ENCODE measurements around the gene P2RX1.

DNA sequence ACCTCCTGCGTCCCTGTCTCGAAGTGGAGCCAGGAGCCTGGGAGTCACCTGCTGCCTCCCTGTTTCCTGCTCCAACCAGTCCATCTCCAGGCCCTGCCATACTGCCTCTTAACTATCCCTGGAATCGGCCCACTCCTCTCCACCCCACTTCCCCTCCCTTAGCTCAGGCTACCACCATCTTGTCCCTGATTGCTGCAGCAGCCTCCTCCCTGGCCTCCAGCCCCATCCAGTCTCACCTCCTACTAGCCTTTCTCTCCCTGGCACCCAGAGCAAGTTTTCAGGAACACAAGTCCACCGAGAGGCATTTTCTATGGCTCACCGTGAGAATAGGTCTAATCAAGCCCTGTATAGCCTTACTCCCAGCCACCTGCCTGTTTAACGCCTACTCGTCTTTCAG, 22.5 kb downstream of the P2RX1 start:
- TF ChIP-seq POLR2A (IDR thresholded peaks at IDR 0.05; ENCODE audit: extremely low read depth, insufficient read length) = no peak
- TF ChIP-seq, protein P1, sequence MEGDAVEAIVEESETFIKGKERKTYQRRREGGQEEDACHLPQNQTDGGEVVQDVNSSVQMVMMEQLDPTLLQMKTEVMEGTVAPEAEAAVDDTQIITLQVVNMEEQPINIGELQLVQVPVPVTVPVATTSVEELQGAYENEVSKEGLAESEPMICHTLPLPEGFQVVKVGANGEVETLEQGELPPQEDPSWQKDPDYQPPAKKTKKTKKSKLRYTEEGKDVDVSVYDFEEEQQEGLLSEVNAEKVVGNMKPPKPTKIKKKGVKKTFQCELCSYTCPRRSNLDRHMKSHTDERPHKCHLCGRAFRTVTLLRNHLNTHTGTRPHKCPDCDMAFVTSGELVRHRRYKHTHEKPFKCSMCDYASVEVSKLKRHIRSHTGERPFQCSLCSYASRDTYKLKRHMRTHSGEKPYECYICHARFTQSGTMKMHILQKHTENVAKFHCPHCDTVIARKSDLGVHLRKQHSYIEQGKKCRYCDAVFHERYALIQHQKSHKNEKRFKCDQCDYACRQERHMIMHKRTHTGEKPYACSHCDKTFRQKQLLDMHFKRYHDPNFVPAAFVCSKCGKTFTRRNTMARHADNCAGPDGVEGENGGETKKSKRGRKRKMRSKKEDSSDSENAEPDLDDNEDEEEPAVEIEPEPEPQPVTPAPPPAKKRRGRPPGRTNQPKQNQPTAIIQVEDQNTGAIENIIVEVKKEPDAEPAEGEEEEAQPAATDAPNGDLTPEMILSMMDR (IDR thresholded peaks at IDR 0.05; ENCODE audit: low read depth, low read length) = no peak
- TF ChIP-seq, protein P2, sequence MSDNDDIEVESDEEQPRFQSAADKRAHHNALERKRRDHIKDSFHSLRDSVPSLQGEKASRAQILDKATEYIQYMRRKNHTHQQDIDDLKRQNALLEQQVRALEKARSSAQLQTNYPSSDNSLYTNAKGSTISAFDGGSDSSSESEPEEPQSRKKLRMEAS (IDR thresholded peaks at IDR 0.05; ENCODE audit: low read depth, low read length) = no peak
